ENCODE measurements around the gene FIG4. TPM values are rescaled to one million over a fixed set of nuclear protein-coding genes. Genes with fewer than 3 reads are reported as not detected.

Gene FIG4
- total and polyA plus RNA-seq, 2 of the 13 experiments (the other 11 are each of a cell fraction or from before 2014, with no cell fraction given): 5.5 to 7.9 TPM

- TF ChIP-seq, protein P1, sequence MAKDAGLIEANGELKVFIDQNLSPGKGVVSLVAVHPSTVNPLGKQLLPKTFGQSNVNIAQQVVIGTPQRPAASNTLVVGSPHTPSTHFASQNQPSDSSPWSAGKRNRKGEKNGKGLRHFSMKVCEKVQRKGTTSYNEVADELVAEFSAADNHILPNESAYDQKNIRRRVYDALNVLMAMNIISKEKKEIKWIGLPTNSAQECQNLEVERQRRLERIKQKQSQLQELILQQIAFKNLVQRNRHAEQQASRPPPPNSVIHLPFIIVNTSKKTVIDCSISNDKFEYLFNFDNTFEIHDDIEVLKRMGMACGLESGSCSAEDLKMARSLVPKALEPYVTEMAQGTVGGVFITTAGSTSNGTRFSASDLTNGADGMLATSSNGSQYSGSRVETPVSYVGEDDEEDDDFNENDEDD (CRISPR knock-in tag; IDR thresholded peaks at IDR 0.05; ENCODE audit: borderline replicate concordance): no peak
- no peak for TF ChIP-seq TOE1 (CRISPR knock-in tag; IDR thresholded peaks at IDR 0.05)
- TF ChIP-seq, protein P2, sequence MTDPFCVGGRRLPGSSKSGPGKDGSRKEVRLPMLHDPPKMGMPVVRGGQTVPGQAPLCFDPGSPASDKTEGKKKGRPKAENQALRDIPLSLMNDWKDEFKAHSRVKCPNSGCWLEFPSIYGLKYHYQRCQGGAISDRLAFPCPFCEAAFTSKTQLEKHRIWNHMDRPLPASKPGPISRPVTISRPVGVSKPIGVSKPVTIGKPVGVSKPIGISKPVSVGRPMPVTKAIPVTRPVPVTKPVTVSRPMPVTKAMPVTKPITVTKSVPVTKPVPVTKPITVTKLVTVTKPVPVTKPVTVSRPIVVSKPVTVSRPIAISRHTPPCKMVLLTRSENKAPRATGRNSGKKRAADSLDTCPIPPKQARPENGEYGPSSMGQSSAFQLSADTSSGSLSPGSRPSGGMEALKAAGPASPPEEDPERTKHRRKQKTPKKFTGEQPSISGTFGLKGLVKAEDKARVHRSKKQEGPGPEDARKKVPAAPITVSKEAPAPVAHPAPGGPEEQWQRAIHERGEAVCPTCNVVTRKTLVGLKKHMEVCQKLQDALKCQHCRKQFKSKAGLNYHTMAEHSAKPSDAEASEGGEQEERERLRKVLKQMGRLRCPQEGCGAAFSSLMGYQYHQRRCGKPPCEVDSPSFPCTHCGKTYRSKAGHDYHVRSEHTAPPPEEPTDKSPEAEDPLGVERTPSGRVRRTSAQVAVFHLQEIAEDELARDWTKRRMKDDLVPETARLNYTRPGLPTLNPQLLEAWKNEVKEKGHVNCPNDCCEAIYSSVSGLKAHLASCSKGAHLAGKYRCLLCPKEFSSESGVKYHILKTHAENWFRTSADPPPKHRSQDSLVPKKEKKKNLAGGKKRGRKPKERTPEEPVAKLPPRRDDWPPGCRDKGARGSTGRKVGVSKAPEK (CRISPR knock-in tag; IDR thresholded peaks at IDR 0.05; ENCODE audit: borderline replicate concordance): no peak
- TF ChIP-seq CBFB (CRISPR knock-in tag; IDR thresholded peaks at IDR 0.05): no peak
- no peak for TF ChIP-seq ASH2L (IDR thresholded peaks at IDR 0.05; ENCODE audit: insufficient read length, low read depth, low read length)
- no peak for TF ChIP-seq HNRNPL (IDR thresholded peaks at IDR 0.05; ENCODE audit: low read depth, low read length)
- TF ChIP-seq POLR2A (IDR thresholded peaks at IDR 0.05; ENCODE audit: insufficient read depth in 1 of 2, low read depth in 2 of 2, low read length in 2 of 2): no peak
- TF ChIP-seq, protein P3, sequence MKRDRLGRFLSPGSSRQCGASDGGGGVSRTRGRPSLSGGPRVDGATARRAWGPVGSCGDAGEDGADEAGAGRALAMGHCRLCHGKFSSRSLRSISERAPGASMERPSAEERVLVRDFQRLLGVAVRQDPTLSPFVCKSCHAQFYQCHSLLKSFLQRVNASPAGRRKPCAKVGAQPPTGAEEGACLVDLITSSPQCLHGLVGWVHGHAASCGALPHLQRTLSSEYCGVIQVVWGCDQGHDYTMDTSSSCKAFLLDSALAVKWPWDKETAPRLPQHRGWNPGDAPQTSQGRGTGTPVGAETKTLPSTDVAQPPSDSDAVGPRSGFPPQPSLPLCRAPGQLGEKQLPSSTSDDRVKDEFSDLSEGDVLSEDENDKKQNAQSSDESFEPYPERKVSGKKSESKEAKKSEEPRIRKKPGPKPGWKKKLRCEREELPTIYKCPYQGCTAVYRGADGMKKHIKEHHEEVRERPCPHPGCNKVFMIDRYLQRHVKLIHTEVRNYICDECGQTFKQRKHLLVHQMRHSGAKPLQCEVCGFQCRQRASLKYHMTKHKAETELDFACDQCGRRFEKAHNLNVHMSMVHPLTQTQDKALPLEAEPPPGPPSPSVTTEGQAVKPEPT (CRISPR knock-in tag; IDR thresholded peaks at IDR 0.05; ENCODE audit: low read depth): no peak
- TF ChIP-seq SMARCE1 (IDR thresholded peaks at IDR 0.05; ENCODE audit: borderline replicate concordance): no peak
- no peak for TF ChIP-seq ZSCAN12 (CRISPR knock-in tag; IDR thresholded peaks at IDR 0.05)
Measured at GRCh38 chr6:109760208-109760607, 69.1 kb downstream of the FIG4 start (continued).

Measured in HepG2 (cell line).